Epidermal melanocyte (primary cell): ENCODE measurements around the gene EXOC6B.

Experiments used
- DNase-seq: peaks from one replicate; pipeline ENCODE4 v3.0.0; 2011; ENCODE audit warnings: low spot score; ENCODE audit not compliant: insufficient read length

Gene EXOC6B

GRCh38 chr2:72289283-72289682, 536.5 kb downstream of the EXOC6B start:
- DNase-seq: no peak

- DNase-seq: no peak
Measured at GRCh38 chr2:72278046-72278445, 547.8 kb downstream of the EXOC6B start.

DNA sequence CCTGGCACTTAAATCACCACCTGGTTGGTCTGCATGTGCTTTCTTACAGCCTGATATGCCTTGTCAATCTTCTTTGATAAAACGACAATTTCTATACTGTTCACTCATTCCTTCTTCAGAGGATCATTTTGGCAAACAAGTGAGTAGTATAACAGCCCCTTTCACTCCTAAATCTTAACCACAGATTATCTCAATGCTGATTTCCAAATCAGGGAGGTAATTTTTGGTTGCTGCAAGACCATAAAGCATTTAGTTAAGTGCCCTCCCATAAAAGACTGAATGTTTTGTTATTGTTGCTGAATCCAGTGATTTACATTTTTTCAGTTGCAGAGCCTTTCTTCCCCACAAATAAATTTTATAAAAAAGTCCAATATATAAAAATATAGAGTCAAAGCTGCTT, 549.0 kb downstream of the EXOC6B start:
- DNase-seq: no peak

DNA sequence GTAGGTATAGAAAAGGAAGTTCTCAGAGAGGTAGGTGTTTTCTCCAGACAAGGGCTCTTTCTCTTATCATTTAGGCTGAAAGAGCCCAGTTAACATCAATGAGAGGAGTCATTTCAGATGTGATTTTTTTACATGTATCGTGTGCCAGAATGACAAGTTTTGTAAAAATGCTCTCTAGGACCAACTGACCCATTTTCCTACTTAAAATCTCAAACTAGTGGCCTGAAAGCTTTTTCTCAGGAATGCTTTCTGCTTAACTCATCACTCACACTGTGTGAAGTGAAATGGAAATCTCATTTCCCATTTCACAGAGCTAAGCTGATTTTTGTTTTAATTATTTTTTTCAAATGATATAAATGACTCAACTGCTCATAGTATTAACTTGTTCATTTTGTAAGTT, 549.5 kb downstream of the EXOC6B start:
- DNase-seq: no peak

- no peak for DNase-seq
Measured at GRCh38 chr2:72275084-72275483, 550.7 kb downstream of the EXOC6B start.

- no peak for DNase-seq
Measured at GRCh38 chr2:72274380-72274797, 551.4 kb downstream of the EXOC6B start.

- DNase-seq: no peak
Measured at GRCh38 chr2:72273384-72273783, 552.4 kb downstream of the EXOC6B start.

GRCh38 chr2:72271766-72272641, 553.8 kb downstream of the EXOC6B start:
- DNase-seq: no peak

DNA sequence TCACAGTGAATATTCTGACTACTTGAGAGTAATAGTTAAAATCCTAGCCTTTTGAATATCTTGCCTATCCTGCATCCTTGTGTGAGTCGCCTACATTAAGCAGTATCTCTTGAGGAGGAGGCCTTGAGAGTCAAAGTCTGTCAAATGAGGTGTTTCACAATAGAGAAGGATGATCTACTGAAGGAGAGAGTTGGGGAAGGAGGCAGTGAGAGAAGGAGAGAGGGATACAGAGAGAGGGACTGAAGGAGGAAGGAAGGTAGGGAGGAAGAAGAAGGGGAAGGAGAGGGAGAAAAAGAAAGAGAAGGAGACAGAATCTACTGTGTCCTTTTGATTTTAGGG, 554.6 kb downstream of the EXOC6B start:
- DNase-seq: no peak

- DNase-seq: no peak
Measured at GRCh38 chr2:72270556-72271275, 555.1 kb downstream of the EXOC6B start.

DNA sequence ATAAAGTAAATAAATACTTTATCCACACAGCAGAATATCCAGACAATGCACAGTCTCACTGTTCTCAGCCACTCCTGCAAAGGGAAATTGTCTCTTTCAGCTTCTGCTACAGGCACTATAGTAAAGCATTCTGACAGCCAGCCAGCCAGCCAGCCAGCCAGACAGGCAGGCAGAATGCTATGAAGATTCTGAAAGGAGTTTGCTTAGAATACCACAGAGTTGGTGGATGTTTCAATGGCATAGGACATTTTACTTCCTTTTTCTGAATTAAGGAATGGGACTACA, 562.1 kb downstream of the EXOC6B start:
- DNase-seq: no peak

- no peak for DNase-seq
Measured at GRCh38 chr2:72263043-72263775, 562.6 kb downstream of the EXOC6B start.

- no peak for DNase-seq
Measured at GRCh38 chr2:72261076-72261475, 564.8 kb downstream of the EXOC6B start.

DNA sequence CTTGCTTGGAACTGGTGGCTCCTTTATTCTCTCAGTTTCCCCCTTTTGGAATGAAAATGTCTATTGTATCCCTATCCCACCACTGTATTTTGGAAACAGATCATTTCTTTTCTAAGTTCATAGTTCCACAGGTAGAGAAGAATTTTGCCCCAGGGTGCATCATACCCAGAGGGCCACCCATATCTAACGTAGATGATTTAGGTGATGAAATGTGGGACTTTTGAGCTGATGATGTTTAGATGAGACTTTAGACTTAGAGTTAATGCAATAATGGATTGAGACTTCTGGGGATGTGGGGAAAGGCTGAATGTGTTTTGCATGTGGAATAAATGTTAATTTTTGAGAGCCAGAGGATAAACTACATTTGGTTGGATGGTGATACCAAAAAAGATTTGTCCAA, 570.3 kb downstream of the EXOC6B start:
- no peak for DNase-seq

- DNase-seq: no peak
Measured at GRCh38 chr2:72254831-72255451, 570.9 kb downstream of the EXOC6B start.

DNA sequence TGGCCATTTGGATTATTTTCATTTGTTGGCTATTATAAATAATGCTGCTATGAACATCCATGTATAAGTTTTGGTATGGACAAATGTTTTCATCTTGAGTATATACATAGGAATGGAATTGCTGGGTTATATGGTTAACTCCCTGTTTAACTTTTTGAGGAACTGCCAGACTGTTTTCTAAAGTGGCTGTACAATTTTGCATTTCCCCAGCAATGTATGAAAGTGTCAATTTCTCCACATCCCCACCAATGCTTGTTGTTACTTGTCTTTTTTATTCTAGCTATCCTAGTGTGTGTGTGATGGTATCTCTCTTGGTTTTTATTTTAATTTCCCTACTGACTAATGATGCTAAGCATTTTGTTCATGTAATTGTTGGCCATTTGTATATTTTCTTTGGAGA, 587.5 kb downstream of the EXOC6B start:
- no peak for DNase-seq

DNA sequence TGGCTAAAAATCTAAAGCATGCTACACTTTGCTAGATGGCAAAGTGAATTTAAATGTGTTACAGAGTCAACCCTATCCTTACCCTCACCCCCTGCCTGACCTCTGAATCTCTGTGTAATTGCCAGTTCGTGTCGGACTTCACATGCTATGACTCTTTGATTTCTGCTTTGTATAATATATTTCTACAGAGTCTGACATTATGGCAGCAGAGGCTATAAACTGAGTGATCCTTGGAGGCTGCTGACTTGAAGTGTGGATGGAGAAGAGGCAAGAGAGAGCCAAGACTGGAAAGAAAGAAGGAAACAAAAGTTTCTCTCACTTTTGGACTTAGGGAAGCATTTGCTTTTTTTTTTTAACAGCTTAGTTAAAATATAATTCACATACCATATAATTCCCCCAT, 588.3 kb downstream of the EXOC6B start:
- no peak for DNase-seq

DNA sequence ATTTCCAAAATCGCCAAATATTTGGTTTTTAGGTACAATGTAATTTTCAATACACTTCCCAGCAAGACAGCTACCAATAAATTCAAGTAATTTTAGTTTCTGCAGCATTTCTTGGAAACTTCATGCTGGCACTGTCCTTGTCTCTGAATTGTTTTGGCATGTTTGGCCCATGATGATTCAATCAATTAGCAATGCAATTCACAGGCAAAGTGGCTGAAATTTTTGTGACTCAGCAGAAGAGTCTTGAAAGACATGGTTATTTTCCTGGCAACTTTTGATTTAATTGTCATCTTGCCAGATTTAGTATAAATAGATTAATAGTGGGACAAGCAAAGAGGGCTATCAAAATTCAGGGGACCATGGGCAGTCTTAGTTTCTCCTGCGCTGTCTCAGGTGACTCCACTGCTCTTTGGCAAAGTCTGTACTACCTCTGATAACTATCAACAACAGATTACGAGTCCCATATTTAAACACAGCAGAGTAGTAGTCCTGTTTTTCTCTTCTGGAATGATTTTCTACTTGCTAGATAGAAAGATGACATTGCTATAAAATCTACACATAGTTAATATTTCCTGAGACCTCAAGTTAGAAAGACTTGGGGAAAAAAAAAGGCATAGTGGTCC, 589.3 kb downstream of the EXOC6B start:
- peak; percentile 22 for DNase-seq

DNA sequence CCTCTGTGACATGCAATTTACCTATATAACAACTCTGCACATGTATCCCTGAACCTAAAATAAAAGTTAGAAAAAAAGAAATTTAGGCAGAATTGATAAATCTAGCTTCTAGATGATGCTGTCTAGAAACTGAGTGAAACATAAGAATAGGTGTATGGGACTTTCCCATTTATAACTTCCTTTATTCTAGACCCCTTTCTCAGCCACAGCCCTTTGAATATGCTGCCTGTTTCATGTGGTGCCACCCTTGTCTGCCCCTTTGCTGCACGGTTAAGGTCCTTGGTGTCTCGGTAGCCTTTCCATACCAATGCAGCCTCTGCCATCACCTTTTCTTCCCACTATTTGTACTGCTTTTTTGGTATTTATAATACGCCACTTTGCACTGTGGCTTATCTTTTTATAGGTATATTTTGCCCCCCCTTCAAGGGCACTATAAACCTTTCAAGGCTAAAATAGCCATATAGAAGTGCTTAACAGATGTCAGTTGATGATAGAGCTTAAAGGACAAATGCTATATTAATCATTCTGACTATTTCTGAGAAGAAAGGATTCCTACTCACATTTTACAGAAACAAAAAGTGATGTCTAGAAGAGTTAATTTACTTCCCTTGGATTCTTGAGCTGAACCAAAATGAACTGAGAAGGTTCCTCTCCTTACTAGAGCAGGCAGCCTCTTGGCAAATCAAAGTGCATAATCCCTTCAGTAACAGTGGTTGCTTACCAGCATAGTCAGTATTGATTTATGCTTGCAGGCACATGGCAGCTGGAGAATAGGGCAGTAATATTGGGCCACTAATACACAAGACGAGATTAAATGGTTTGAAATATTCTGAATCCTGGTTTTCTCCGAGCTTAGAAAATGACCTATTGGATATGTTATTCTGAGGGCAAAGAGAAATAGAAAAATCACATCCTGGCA, 590.1 kb downstream of the EXOC6B start:
- no peak for DNase-seq

GRCh38 chr2:72233211-72233610, 592.6 kb downstream of the EXOC6B start:
- no peak for DNase-seq
